GM23248 (cell line): Measurements from ENCODE around the gene NKAIN1.

ENCODE experiments used
- EZH2 ChIP-seq: fragments of 200-600 bp; sonication (generic); IDR thresholded peaks from 2 replicates; pipeline ENCODE4 v1.6.1; 2018; ENCODE audit warnings: antibody characterized with exemption, mild to moderate bottlenecking; ENCODE audit not compliant: insufficient read depth, poor library complexity, severe bottlenecking
- EZH2phosphoT487 ChIP-seq: fragments of 200-600 bp; sonication (generic); IDR thresholded peaks from 2 replicates; pipeline ENCODE4 v1.6.1; 2018; ENCODE audit warnings: antibody characterized with exemption, moderate library complexity, mild to moderate bottlenecking, low read depth; ENCODE audit not compliant: insufficient read depth

DNA sequence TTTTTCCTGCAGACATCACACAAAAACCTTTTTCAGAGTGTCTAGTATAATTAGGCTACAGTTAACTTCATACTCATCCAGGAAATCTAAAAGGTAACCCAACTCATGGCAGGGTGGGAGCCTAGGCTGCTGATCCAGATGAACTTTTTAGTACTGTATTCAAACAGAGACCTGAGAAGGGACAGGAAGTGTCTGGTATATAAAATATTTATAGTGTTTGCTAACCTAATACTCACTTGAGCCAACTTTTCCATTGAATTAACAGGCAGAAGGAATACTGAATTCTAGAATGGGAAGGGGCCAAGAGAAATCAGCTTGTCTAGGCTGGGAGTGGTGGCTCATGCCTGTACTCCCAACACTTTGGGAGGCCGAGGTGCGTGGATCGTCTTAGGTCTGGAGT lies 22.2 kb upstream of the NKAIN1 start:
- TF ChIP-seq EZH2, result no peak
- no peak for TF ChIP-seq EZH2phosphoT487
